Ovary (tissue), 3 donors: ENCODE measurements around the gene LRP2.

ENCODE experiments used
- POLR2A ChIP-seq: fragments of 450-650 bp; IDR thresholded peaks from one replicate; pipeline ENCODE4 v1.6.1; 2017; ENCODE audit warnings: antibody characterized with exemption, mild to moderate bottlenecking, moderate library complexity
- TF ChIP-seq, protein P1 (sequence below), 3 donors: fragments of 450-650 bp in 2 of 3; fragments of 200-600 bp in 1 of 3; IDR thresholded peaks; one replicate each; pipeline versions ENCODE4 v1.5.1 to v1.8.0; 2016 to 2022; ENCODE audit warnings: antibody characterized with exemption in 3 of 3, mild to moderate bottlenecking in 1 of 3
- donor health status: DM: no; HTN: no; CAD: no.

DNA sequence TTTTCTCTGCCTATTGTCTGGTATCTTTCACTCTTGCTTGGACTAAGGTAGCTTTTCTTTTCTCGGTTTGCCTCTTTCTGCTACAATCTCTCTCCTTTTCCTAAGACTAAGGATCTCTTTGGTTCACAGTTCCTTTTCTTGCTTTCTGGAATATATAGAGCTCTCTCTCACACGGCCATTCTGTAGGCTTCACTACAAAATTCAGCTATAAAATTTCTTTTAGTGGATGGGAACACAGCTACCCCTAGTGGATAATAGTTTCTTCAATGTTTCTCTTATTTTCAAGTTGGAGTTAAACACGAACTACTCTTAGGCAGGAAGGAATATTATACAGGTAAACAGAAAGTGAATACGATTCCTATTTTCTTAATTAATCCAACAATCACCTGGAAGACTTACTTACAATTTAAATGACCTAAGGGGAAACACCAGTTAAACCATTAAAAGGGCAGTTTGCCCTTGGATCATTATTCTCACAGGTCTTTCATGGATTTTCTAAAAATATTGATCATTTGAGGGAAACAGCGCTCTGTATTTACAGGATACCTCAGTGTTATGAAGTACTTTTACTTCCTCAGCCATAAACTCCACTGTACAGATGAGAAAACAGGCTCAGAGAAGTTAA lies 140.5 kb downstream of the LRP2 start:
- TF ChIP-seq, protein P1, sequence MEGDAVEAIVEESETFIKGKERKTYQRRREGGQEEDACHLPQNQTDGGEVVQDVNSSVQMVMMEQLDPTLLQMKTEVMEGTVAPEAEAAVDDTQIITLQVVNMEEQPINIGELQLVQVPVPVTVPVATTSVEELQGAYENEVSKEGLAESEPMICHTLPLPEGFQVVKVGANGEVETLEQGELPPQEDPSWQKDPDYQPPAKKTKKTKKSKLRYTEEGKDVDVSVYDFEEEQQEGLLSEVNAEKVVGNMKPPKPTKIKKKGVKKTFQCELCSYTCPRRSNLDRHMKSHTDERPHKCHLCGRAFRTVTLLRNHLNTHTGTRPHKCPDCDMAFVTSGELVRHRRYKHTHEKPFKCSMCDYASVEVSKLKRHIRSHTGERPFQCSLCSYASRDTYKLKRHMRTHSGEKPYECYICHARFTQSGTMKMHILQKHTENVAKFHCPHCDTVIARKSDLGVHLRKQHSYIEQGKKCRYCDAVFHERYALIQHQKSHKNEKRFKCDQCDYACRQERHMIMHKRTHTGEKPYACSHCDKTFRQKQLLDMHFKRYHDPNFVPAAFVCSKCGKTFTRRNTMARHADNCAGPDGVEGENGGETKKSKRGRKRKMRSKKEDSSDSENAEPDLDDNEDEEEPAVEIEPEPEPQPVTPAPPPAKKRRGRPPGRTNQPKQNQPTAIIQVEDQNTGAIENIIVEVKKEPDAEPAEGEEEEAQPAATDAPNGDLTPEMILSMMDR (IDR thresholded peaks at IDR 0.05), result no peak
- TF ChIP-seq POLR2A, result no peak
